Smooth muscle cell (in vitro differentiated cells): ENCODE measurements around the gene POT1. TPM values are rescaled to one million over a fixed set of nuclear protein-coding genes. Genes with fewer than 3 reads are reported as not detected.

Experiments used
- DNase-seq: peaks from one replicate; lab custom pipeline; 2025; ENCODE audit not compliant: unreplicated experiment; lab: John Stamatoyannopoulos, UW
- H2AFZ ChIP-seq: fragments of 200-600 bp; sonication (generic); 2 replicates; pipeline ENCODE4 v1.6.0; 2016; ENCODE audit warnings: antibody characterized with exemption, low read depth, mild to moderate bottlenecking
- H3F3A ChIP-seq: fragments of 200-600 bp; sonication (generic); 2 replicates; pipeline ENCODE4 v1.6.0; 2017; ENCODE audit warnings: antibody characterized with exemption, low read depth
- H3K27ac ChIP-seq: fragments of 200-600 bp; sonication (generic); 2 replicates; pipeline ENCODE4 v1.5.1; 2016; ENCODE audit warnings: low read depth, mild to moderate bottlenecking
- H3K27me3 ChIP-seq: fragments of 200-600 bp; sonication (generic); 2 replicates; pipeline ENCODE4 v1.6.1; 2016; ENCODE audit warnings: low read depth, mild to moderate bottlenecking
- H3K36me3 ChIP-seq: fragments of 200-600 bp; sonication (generic); 2 replicates; pipeline ENCODE4 v1.5.1; 2016; ENCODE audit warnings: low read depth
- H3K4me1 ChIP-seq: fragments of 200-600 bp; sonication (generic); 2 replicates; pipeline ENCODE4 v1.5.1; 2016; ENCODE audit warnings: low read depth
- H3K4me2 ChIP-seq: fragments of 200-600 bp; sonication (generic); 2 replicates; pipeline ENCODE4 v1.6.0; 2016; ENCODE audit warnings: mild to moderate bottlenecking
- H3K4me3 ChIP-seq: fragments of 200-600 bp; sonication (generic); 2 replicates; pipeline ENCODE4 v1.5.1; 2016; ENCODE audit warnings: mild to moderate bottlenecking
- H3K79me2 ChIP-seq: fragments of 200-600 bp; sonication (generic); 2 replicates; pipeline ENCODE4 v1.6.0; 2016; ENCODE audit warnings: low read depth, mild to moderate bottlenecking
- H3K9ac ChIP-seq: fragments of 200-600 bp; sonication (generic); 2 replicates; pipeline ENCODE4 v1.6.0; 2016; ENCODE audit warnings: low read depth
- H3K9me3 ChIP-seq: fragments of 200-600 bp; sonication (generic); replicated peaks from 2 replicates; pipeline ENCODE4 v1.5.1; 2016; ENCODE audit warnings: low read depth
- H4K20me1 ChIP-seq: fragments of 200-600 bp; sonication (generic); 2 replicates; pipeline ENCODE4 v1.6.0; 2016; ENCODE audit warnings: low read depth
- CTCF ChIP-seq: fragments of 200-600 bp; sonication (generic); IDR thresholded peaks from 2 replicates; pipeline ENCODE4 v1.5.1; 2017; ENCODE audit warnings: borderline replicate concordance, mild to moderate bottlenecking, antibody characterized with exemption; ENCODE audit not compliant: insufficient read depth, poor library complexity, severe bottlenecking
- WGBS: methylation state at CpG from one replicate; pipeline ENCODE4 v1.1.7; 2016; ENCODE audit warnings: low lambda C conversion rate; 5-methylcytosine and 5-hydroxymethylcytosine counted together
- polyA plus RNA-seq: library from polyadenylated mRNA; unstranded; fragments of >200 nt; fragmentation: Nextera tagmentation; extraction: Ambion mirVana; gene quantifications from 2 replicates; pipeline ENCODE4 v1.2.1, GENCODE V29; 2016
- total RNA-seq: library from RNA; depleted of rRNA; stranded (reverse); fragments of >200 nt; gene quantifications from 2 replicates; pipeline ENCODE4 v1.2.3, GENCODE V29; 2014

POT1 gene
- total and polyA plus RNA-seq, 2 experiments from 2014 or later = 12.2 to 35.5 TPM

DNA sequence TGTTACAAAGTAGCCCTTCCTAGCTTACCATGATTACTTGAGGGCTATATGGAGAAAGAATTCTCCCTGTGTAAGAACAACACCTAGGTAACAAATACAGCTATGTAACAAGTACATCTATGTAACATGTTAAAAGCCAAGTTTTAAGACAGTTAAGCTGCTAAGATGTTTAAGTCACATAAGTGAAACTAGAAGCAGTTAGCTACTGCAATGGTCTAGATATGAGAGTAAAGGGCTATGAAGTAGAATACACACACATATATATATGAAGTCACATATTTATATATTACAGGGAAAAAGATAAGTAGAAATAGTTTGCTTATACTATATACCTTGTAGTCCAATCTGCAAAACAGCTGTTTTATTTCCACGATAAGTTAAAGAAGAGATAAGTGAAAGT is 14.4 kb downstream of the POT1 start:
- Histone ChIP-seq H3K36me3 (no peaks in the 10 kb centered on the region), H3K9ac (no peak overlapping the region), H3K27me3 (no peaks in the 10 kb centered on the region), H3K4me3 (no peak overlapping the region), H3K4me1 (no peaks in the 10 kb centered on the region), H4K20me1 (peaks cover 37% of the 10 kb centered on the region), H3K27ac (no peak overlapping the region), H3F3A (no peaks in the 10 kb centered on the region), H3K9me3 (no peaks in the 10 kb centered on the region), H3K79me2 (peaks cover 30% of the 10 kb centered on the region), H2AFZ (no peak overlapping the region), H3K4me2 (no peak overlapping the region)
- no peak for TF ChIP-seq CTCF
- 97% methylated on average over 1 of the region's 1 CpG for WGBS
- DNase-seq = no peak

GRCh38 chr7:124914298-124914697 is 15.3 kb downstream of the POT1 start:
- H4K20me1 ChIP-seq = peaks cover 38% of the 10 kb centered on the region
- H3K9me3 ChIP-seq = no peaks in the 10 kb centered on the region
- H3K4me1 ChIP-seq = no peaks in the 10 kb centered on the region
- H3K27me3 ChIP-seq = no peaks in the 10 kb centered on the region
- no peak for TF ChIP-seq CTCF
- no peak overlapping the region for H2AFZ ChIP-seq
- peaks cover 24% of the 10 kb centered on the region for H3K79me2 ChIP-seq
- H3K36me3 ChIP-seq = no peaks in the 10 kb centered on the region
- no peak overlapping the region for H3K4me2 ChIP-seq
- H3K4me3 ChIP-seq = no peak overlapping the region
- no peaks in the 10 kb centered on the region for H3F3A ChIP-seq
- no peak overlapping the region for H3K27ac ChIP-seq
- WGBS = 41% methylated on average over 1 of the region's 1 CpG
- H3K9ac ChIP-seq = no peak overlapping the region
- DNase-seq = no peak

DNA sequence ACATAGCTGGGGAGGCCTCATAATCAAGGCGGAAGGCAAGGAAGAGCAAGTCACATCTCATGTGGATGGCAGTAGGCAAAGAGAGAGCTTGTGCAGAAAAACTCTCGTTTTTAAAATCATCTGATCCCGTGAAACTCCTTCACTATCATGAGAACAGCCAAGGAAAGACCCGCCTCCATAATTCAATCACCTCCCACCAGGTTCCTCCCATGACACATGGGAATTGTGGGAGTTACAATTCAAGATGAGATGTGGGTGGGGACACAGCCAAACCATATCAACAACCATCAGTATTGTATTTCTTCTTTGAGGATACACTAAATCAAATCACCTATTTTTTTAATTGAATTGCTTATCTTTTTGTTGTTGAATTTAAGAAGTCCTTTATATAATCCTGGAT is 16.7 kb downstream of the POT1 start:
- 99% methylated on average over 4 of the region's 4 CpGs for WGBS
- Histone ChIP-seq H2AFZ (no peak overlapping the region), H3K9me3 (no peaks in the 10 kb centered on the region), H3K36me3 (no peaks in the 10 kb centered on the region), H3F3A (no peaks in the 10 kb centered on the region), H3K79me2 (peaks cover 21% of the 10 kb centered on the region), H3K9ac (no peak overlapping the region), H3K4me1 (no peaks in the 10 kb centered on the region), H4K20me1 (peaks cover 34% of the 10 kb centered on the region), H3K27me3 (no peaks in the 10 kb centered on the region), H3K4me3 (no peak overlapping the region), H3K4me2 (no peak overlapping the region), H3K27ac (no peak overlapping the region)
- no peak for DNase-seq
- no peak for TF ChIP-seq CTCF

DNA sequence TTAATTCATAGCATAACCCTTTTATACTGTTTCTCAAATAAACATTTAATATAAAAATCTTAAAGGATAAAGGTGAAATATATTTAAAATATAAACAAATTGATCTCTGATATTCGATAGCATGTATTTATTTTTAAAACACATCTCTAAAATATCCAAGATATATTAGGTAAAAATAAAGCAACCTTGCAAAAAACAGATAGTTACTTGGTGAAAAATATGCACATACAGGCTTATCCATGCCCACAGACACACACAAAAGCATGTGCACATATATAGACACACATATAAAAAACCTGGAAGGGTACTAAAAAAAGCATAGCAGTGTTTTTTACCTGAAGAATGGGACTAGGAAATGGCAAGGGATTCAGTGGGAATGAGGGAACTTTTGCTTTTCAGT is 19.8 kb downstream of the POT1 start:
- DNase-seq = no peak
- WGBS = 29% methylated on average over 1 of the region's 1 CpG
- no peaks in the 10 kb centered on the region for H3K36me3 ChIP-seq

More for the DNA sequence above, 19.8 kb downstream of the POT1 start:
- peaks cover 28% of the 10 kb centered on the region for H4K20me1 ChIP-seq
- no peak for TF ChIP-seq CTCF
- no peaks in the 10 kb centered on the region for H3K9me3 ChIP-seq
- no peaks in the 10 kb centered on the region for H3K27me3 ChIP-seq
- H3K4me2 ChIP-seq = no peak overlapping the region
- no peak overlapping the region for H3K4me3 ChIP-seq
- H3K79me2 ChIP-seq = peaks cover 10% of the 10 kb centered on the region
- no peaks in the 10 kb centered on the region for H3F3A ChIP-seq
- no peak overlapping the region for H3K27ac ChIP-seq
- no peaks in the 10 kb centered on the region for H3K4me1 ChIP-seq
- no peak overlapping the region for H3K9ac ChIP-seq
- no peak overlapping the region for H2AFZ ChIP-seq
